Erythroblast (primary cell): ENCODE data around the gene ATG7.
"Not testable (repeated sequence)": the region's sequence is repeated elsewhere in the genome, so short reads cannot be mapped to it uniquely, and the experiment has no call there.

ENCODE experiments used
- GATA1 ChIP-seq: IDR thresholded peaks from 2 replicates; pipeline ENCODE4 v1.6.1; 2011; ENCODE audit warnings: low read depth, mild to moderate bottlenecking, control low read depth, low read length, moderate library complexity
- POLR2A ChIP-seq: IDR thresholded peaks from 2 replicates; pipeline ENCODE4 v1.6.1; 2011; ENCODE audit warnings: mild to moderate bottlenecking, low read length

- TF ChIP-seq POLR2A, GATA1: not testable (repeated sequence)
Measured at GRCh38 chr3:11348877-11349276, 76.7 kb downstream of the ATG7 start.
